Inflammatory macrophage treated with lipopolysaccharide for 1 hour (primary cell): ENCODE results near the gene ENDOG.
"Not testable (repeated sequence)": the region's sequence is repeated elsewhere in the genome, so short reads cannot be mapped to it uniquely, and the experiment has no call there.

Experiments
- DNase-seq, 2 donors: peaks; one replicate each; pipeline ENCODE4 v3.0.0-alpha.2; 2020 to 2022

ENDOG gene

DNA sequence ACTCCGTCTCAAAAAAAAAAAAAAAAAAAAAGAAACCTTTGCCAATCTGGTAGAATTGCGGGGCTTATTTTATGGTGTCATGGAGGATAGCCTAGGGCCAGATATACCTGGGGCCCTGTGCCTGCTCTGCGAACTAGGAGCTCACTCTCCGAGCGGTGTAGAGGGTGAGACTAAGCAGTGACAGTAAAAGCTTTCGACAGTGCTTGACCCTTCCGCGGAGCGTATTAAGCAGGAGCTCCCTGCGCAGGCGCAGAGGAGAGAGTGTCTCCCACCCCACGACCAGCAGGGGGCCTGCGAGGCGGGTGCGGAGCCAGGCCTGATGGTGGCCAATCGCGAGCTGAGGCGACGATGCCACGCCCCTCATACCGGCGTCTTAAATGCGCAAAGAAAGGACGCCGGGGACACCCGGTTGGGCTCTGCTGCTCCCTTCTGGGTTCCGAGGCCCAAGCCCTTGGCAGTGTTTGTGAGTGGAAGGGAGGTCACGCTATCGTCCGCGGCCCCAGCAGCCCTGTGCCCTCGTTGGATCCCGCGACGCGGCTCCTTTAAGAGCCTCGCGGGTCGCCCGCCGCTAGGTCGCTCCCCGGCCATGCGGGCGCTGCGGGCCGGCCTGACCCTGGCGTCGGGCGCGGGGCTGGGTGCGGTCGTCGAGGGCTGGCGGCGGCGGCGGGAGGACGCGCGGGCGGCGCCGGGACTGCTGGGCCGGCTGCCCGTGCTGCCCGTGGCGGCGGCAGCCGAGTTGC lies at the start of gene ENDOG:
ENDOG (plus strand) TSS at position 402 of the 740 bp plus-strand sequence; CDS start at position 587, 185 bp downstream.
- peak; percentile 94 to 99 for DNase-seq

DNA sequence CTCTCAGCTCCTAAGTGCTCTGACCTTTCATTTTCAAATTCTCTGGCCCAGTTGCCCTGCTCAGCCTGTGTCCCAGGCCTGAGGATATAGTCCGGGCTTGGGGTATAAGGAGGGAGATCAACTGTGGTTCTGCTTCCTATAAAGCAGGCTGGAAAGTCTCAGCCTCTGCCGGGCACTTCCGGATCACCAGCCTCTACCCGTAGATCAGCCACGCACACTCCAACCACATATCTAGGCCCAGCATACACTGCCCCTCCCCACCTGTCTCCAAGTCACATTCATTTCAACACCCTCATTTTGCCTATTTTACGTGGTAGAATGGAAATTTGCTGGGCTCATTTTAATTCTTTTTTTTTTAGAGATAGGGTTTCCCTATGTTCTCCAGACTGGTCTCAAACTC lies 49.7 kb upstream of the ENDOG start:
- DNase-seq: no peak

DNA sequence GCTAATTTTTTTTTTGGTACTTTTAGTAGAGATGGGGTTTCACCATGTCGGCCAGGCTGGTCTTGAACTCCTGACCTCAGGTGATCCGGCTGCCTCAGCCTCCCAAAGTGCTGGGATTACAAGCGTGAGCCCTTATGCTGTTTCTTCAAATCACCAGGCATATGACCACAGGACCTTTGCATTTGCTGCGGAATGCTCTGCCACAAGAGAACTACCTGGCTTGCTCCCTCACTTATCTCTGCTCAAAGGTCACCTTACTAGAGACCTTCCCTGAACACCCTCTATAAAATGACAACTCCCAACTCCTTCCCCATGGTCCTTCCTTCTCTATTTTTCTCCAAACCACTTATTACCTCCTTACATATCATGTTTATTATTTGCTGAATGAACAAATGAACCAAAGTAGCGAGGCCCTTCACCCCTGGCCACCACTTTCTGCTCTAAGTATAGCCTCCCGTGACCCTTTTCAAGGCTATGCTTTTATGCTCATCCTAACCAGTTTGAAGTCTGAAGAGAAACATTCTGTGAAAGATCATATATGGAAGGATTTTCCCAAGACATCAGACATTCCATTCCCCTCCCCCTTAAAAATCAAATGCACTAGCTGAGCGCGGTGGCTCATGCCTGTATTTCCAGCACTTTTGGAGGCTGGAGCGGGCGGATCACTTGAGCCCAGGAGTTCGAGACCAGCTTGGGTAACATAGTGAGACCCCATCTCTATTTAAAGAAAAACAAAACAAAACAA lies 47.8 kb upstream of the ENDOG start:
- DNase-seq: no peak

DNA sequence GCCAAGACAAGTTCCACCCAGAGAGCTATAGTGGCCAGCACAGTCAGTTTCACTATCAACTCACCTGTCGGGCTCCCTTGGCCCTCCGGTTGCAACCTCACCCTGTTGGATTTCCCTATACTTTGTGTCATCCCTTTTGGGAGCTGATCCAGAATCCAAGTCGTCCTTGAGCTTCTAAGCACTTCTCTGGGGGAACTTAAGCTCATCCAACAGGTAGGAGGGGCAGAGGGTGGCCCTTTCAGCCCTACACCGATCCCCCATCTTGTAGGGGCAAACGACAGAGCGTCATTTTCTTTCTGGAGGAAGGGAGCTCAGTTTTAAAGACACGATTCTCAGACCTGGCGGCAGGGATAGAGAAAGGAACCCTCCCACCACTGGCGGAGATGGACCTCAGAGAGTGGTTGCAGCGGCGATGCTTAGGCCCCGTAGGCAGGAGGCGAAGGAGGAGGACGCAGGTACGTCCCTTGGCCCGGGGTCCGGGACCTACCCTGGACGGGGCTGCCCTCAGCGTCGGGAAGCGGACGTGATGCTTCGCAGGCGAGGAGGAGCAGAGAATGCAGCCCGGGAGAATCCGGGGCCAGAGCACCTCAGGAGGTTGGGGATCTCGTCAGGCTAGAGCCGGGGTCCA lies 47.1 kb upstream of the ENDOG start:
- peak in 1 of 2 donors; percentile 0 for DNase-seq

DNA sequence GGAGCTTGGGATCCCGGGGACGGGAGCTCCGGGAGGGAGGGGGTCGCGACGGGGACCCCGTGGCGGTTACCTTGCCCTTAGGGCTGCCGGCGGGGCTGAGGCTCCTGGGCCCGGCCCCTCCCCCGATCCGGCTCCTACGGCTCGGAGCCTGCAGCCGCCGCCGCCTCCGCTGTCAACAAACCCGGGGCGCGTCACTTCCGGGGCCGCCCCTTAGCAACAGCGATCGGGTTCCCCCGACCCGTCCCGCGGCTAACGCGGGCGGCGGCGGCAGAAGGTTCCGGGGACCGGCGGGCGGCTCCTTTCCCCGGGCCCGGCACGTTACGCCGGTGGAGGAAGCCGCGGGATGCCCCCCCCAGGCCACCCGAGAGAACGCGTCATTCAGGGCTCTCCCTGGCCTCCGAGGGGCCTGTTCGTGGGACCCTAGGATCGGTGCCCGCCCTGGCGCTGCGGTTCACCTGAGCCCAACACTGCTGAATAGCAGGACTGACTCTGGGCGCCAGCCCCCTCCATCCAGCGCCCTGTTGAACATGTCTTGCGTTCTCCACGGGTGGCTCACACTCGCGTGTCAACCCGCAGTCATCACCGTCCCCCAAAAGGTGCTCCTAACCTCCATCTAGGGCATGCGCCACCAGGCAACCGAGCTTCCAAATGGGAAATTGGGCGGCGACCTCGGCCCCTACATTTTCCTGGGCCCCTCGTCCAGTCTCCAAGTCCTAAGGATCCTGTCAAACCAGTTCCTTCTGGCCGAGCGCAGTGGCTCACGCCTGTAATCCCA lies 46.4 kb upstream of the ENDOG start, which contains the start of gene ZER1:
ZER1 (minus strand) TSS at position 183 of the 775 bp plus-strand sequence. CDS start 16,362 bp downstream, outside the sequence.
- peak; percentile 83 to 95 for DNase-seq

DNA sequence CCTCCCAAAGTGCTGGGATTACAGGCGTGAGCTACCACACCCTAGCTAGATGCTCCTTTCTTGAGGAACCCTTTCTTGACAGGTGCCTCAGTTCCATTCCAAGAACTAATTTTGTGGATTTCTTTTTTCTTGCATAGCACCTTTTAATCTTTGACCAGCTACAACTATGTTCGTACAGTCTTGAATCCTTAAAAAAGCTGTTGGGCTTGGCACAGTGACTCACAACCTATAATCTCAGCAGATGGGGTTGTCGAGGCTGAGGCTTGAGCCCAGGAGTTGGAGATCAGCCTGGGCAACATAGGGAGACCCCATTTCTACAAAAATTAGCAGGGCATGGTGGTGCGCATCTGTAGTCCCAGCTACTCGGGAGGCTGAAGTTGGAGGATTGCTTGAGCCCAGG lies 45.3 kb upstream of the ENDOG start:
- DNase-seq: no peak

DNA sequence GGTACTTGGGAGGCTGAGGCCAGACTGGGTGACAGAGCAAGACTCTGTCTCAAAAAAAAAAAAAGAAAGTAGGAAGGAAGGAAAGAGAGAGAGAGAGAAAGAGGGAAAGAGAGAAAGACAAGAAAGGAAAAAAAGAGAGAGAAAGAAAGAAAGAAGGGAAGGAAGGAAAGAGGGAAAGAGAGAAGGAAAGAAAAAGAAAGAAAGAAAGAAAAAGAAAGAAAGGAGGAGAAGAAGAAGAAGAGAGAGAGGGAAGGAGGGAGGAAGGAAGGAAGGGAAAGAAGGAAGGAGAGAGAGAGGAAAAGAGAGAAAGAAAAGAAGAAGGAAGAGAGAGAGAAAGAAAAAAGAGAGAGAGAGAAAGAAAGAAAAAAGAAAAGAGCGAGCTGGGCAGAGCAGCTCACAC lies 43.5 kb upstream of the ENDOG start:
- no peak for DNase-seq

DNA sequence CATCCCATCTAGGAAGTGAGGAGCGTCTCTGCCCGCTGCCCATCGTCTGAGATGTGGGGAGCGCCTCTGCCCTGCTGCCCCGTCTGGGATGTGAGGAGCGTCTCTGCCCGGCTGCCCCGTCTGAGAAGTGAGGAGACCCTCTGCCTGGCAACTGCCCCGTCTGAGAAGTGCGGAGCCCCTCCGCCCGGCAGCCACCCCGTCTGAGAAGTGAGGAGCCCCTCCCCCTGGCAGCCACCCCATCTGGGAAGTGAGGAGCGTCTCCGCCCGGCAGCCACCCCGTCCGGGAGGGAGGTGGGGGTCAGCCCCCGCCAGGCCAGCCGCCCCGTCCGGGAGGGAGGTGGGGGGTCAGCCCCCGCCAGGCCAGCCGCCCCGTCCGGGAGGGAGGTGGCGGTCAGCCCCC lies 38.2 kb upstream of the ENDOG start:
- DNase-seq: not testable (repeated sequence)

DNA sequence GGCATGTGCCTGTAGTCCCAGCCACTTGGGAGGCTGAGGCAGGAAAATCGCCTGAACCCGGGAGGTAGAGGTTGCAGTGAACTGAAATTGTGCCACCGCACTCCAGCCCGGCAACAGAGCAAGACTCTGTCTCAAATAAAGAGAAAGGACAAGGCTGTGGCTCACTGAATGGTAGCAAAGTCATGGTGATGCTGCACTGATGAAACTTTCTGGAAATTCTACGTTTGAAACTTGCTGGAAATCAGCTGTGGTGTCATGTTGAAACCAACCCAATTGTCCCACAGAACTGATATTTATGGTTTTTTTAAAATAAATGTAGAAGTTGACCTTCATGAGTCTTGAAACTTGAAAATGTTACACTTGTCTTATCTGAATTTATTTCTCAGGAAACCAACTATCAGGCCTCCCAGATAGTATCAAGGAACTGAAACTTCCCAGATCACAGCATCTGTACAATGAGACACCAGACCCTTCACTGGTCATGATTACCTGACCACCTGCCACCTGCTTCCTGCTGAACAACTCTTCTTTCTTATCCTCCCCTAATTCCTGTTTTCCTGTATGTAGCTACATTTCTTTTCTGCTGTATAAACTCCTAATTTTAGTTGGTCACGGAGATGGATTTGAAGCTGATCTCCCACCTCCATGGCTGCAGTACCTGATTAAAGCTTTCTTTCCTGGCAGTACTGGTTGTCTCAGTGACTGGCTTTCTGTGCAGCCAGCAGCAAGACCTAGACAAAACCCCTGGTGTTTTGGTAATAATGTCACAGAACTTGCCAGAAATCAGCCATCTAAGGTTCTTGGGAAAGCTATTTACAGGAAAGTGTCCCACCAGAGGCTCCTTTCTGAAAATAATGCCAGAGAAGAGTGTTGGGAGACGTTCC lies 36.9 kb upstream of the ENDOG start:
- peak; percentile 59 to 63 for DNase-seq

DNA sequence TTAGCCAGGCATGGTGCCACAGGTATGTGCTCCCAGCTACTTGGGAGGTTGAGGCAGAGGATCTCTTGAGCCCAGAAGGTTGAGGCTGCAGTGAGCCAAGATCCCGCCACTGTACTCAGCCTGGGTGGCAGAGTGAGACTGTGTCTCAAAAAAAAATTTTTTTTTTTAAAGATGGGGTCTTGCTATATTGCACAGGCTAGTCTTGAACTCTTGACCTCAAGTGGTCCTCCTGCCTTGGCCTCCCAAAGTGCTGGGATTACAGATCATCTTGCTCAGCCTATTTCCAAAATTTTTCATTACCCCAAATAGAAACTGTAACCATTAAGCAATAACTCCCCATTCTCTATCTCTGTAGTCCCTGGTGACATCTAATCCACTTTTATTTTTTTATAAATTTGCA lies 35.6 kb upstream of the ENDOG start:
- DNase-seq: no peak

DNA sequence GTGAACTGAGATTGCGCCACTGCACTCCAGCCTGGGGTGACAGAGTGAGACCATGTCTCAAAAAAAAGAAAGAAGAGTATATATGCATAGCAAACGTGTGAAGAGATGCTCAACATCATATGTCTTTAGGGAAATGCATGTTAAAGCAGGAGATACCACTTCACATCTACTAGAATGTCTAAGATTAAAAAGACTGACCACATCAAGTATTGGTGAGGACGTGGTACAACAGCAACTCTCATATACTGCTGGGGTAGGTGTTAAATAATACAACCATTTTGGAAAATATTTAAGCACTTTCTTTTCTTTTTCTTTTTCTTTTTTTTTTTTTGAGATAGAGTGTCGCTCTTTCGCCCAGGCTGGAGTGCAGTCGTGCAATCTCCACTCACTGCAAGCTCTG lies 32.9 kb upstream of the ENDOG start:
- DNase-seq: no peak

DNA sequence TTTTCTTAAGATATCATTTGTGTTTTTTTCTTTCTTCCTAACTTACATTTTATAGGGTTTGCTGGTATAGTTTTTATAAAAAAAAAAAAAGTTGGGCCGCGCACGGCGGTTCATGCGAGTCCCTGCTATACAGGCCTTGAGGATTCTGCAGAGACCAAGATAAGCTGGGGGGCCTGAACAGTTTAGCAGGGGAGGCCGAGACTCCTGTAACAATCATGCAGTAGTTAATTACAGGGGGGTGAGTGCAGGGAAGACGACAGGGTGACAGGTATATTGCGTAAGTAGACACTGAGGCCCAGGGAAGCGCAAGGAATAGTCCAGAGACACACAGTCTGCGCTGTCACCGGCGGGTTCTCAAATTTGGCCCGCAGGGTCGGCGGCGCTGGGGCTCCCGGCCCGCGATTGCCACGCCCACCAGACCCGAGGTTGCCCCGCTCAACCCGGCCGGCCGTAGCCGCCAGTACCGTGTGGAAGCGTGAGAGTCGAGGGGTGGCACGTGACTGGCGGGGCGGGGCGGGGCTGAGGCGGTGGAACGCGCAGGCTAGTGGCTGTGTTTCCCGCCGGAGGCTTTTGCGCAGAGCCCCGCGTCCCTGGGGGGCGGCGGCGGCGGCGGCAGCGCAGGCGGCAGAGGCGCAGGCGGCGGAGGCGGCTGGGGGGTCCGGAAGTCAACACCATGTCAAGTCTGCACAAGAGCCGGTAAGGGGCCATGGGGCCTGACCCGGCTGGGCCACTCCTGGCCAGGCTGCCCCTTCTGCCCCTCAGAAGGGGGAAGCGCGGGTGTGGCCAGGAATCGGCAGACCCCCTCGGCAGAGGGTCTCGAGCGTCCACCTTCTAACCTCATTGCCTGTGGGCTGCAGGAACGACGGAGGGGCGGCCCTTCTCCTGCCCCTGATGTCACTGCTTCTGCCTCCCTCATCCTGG lies 31.4 kb upstream of the ENDOG start, which contains the start of gene TBC1D13:
TBC1D13 (plus strand) TSS at position 573 of the 921 bp plus-strand sequence; CDS start at position 674, 101 bp downstream.
- DNase-seq: peak; percentile 64 to 90

DNA sequence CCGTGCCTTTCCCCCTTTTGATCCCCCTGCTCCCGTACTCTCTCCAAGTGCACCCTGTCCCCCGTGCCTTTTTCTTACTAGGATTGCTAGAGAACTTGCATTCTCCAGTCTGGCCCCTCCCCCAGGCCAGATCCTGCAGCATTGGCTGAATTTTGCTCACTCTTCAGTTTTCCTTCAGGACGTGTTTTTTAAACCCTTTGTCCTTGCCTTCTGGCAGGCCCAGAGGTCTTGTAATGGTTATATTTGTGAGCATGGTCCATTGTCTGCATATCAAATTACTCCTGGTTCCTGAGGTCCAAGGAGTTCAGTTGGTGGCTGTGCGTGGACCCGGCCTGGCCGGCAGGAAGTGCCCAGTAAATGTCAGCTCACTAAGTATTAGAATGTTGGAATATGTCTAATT lies 30.6 kb upstream of the ENDOG start:
- DNase-seq: peak in 1 of 2 donors; percentile 6

DNA sequence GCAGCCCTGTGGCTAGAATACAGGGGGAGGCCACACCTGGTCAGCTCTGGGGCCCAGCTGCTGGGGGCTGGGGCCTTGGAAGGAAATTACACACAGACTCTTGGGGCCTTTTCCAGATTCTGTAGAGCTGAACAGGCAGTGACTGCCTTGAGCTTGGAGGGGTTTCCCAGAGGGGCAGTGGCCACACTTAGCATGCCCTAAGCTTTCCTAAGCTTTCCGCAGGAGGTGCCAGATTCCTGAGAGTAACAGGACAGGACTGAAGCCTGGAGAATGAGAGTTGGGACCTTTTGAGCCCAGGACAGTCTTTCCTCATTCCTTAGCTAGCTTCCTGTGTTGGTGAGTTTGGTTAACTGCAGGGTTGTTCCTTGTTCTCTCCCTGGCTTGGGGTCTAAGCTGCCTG lies 29.9 kb upstream of the ENDOG start:
- DNase-seq: no peak

DNA sequence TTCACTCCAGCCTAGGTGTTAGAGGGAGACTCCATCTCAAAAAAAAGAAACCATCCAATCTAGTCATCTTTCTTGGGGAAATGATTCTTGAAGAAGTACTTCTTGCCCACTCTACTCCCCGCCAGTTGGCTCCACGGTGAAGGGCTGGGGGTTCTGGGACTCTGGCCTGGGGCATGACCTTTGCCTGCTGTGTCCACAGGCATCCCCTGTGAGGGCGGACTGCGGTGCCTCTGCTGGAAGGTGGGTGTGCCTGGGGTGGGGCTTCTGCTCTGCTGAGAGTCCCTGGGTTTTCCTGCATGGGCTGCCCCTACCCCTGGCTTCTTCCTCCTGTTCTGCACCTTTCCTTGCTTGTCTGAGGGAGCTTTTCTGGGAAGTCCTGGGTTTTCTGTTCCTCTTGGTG lies 27.8 kb upstream of the ENDOG start:
- DNase-seq: peak in 1 of 2 donors; percentile 0

DNA sequence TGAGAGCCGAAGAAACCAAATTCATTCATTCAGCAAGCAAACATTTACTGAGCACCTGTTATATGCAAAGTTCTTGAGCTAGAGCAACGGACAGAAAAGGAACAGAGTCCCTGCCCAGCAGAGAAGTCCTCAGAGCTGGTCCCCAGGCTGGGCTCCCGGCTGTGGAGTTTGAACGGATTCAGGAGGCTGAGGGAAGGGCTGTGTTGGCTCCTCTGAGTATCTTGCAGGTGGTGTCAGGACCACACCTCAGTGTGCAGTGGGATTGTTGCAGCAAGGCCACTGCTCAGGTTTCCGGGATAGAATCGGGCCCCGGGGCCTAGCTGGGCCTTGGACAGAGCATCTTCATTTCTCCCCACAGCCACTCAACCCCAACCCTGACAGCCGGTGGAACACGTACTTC lies 26.2 kb upstream of the ENDOG start:
- DNase-seq: no peak

DNA sequence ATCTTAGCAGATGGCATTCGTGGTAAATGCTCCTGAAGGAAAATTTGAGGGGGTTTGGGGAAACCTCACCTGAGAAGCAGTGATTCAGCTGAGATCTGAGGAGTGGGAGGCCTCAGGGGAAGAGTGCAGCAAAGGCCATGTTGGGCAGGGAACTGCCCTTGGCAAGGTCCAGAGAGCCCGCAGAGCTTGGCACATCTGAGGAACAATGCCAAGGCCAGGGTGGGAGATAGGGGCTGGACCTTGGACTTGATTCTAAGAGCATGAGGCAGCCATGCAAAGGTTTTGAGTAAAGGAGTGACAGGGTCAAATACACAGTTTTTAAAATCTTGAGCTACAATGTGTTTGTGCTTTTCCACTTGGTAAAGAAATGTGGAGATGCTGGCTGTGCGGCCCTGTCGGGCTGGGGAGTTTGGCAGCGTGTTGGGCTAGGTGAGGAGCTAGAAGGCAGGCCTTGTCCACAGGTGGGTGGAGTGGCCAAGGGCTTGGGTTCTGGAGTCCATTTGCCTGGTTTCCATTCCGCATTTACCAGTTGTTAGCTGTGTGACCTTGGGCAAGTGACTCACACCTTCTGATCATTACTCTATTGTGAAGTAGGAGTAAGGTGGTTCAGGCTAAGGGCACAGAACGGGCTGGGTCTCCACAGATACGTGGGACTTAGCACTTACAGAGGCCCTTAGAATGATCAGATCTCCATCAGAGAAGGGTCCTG lies 25.2 kb upstream of the ENDOG start:
- DNase-seq: no peak

DNA sequence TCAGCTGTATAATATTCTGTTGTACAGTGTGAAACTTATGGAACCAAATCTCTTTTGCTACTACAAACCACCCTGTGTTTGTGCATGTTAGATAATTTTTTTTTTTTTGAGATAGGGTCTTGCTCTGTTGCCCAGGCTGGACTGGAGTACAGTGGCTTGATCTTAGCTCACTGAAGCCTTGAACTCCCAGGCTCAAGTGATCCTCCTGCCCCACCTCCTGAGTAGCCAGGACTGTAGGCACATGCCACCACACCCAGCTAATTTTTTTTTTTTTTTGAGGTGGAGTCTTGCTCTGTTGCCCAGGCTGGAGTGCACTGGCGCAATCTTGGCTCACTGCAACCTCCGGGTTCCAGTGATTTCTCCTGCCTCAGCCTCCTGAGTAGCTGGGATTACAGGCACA lies 23.3 kb upstream of the ENDOG start:
- not testable (repeated sequence) for DNase-seq

DNA sequence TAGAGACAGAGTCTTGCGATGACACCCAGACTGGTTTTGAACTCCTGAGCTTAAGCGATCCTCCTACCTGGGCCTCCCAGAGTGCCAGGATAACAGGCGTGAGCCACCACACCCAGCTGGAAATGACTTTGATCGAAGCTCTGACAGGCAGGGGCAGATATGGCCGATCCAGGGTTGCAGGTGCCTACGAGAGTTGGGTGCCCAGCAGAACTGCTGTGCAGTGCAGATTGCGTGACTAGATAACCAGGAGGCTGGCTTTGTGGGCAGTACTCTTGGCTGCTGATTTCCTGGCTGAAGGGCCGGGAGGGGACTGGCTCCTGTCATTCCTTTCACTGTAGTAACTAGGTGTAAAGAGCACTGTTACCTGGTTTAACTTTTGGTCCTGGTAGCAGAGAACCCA lies 19.4 kb upstream of the ENDOG start:
- DNase-seq: no peak

DNA sequence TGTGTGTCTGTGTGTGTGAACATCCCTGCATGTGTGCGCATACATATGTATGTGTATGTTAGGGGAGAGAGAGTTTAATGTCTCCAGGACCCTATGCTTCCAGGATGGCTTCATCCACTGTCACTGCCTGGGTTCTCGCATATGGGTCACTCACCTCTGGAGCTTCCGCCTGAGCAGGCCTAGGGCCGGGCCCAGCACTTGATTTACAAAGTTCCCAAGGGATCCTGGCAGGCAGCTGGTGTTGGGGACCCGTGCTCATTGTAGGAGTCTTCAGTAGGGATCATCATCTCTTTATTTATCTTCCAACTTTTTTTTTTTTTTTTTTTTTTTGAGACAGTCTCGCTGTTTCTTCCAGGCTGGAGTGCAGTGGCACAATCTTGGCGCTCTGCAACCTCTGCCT lies 18.2 kb upstream of the ENDOG start:
- DNase-seq: no peak
